Keratinocyte (primary cell): Measurements from ENCODE around the gene SDK2. TPM values are rescaled to one million over a fixed set of nuclear protein-coding genes. Genes with fewer than 3 reads are reported as not detected.

Experiments
- DNase-seq: peaks from one replicate; pipeline ENCODE4 v3.0.0-alpha.2; 2011; ENCODE audit warnings: low read depth, missing footprints, low spot score
- FAIRE-seq: peaks from 2 replicates; lab custom pipeline; 2011; peaks lifted over from hg19 to GRCh38; lab: Jason Lieb, UNC
- H2AFZ ChIP-seq: 2 replicates; pipeline ENCODE4 v1.6.0; 2012; ENCODE audit warnings: low read length, control low read depth, inconsistent platforms; ENCODE audit not compliant: control insufficient read depth
- H3K27ac ChIP-seq: 2 replicates; pipeline ENCODE4 v1.5.1; 2011; ENCODE audit warnings: low read length; ENCODE audit not compliant: control insufficient read depth, insufficient read depth
- H3K27me3 ChIP-seq: 3 replicates; pipeline ENCODE4 v1.6.0; 2011; ENCODE audit warnings: low read length; ENCODE audit not compliant: control insufficient read depth, insufficient read depth; ENCODE audit errors: extremely low read depth
- H3K36me3 ChIP-seq, 2 experiments: 2 replicates in 1 of 2; 3 replicates in 1 of 2; pipeline ENCODE4 v1.5.1; 2011; ENCODE audit warnings: low read length in 2 of 2, mild to moderate bottlenecking in 1 of 2; ENCODE audit not compliant: control insufficient read depth in 2 of 2, insufficient read depth in 2 of 2; ENCODE audit errors: extremely low read depth in 1 of 2
- H3K4me1 ChIP-seq: 3 replicates; pipeline ENCODE4 v1.5.1; 2011; ENCODE audit warnings: low read length; ENCODE audit not compliant: control insufficient read depth, insufficient read depth; ENCODE audit errors: extremely low read depth
- H3K4me2 ChIP-seq: 3 replicates; pipeline ENCODE4 v1.6.0; 2011; ENCODE audit warnings: low read depth, low read length; ENCODE audit not compliant: control insufficient read depth, insufficient read depth; ENCODE audit errors: extremely low read depth
- H3K4me3 ChIP-seq, 3 experiments: fragments of 200-600 bp in 1 of 3; sonication (generic) in 1 of 3; 2 replicates in 2 of 3; 3 replicates in 1 of 3; pipeline ENCODE4 v1.5.1; 2011 to 2016; ENCODE audit warnings: low read length in 3 of 3, mild to moderate bottlenecking in 3 of 3, control low read depth in 2 of 3, inconsistent platforms in 1 of 3, low read depth in 1 of 3, mixed read lengths in 1 of 3, mixed run types in 1 of 3, moderate library complexity in 1 of 3; ENCODE audit not compliant: control insufficient read depth in 2 of 3, insufficient read depth in 2 of 3; ENCODE audit errors: extremely low read depth in 1 of 3
- H3K79me2 ChIP-seq: 2 replicates; pipeline ENCODE4 v1.6.0; 2012; ENCODE audit warnings: low read length; ENCODE audit not compliant: control insufficient read depth, insufficient read depth
- H3K9ac ChIP-seq: 3 replicates; pipeline ENCODE4 v1.6.0; 2011; ENCODE audit warnings: low read length; ENCODE audit not compliant: control insufficient read depth, insufficient read depth; ENCODE audit errors: extremely low read depth
- H3K9me1 ChIP-seq: 3 replicates; pipeline ENCODE4 v1.6.0; 2011; ENCODE audit warnings: low read length; ENCODE audit not compliant: control insufficient read depth, insufficient read depth; ENCODE audit errors: extremely low read depth
- H3K9me3 ChIP-seq: 2 replicates; pipeline ENCODE4 v1.5.1; 2012; ENCODE audit warnings: low read depth, low read length; ENCODE audit not compliant: control insufficient read depth
- H4K20me1 ChIP-seq: 3 replicates; pipeline ENCODE4 v1.6.0; 2011; ENCODE audit warnings: low read length; ENCODE audit not compliant: control insufficient read depth, insufficient read depth; ENCODE audit errors: extremely low read depth
- EZH2 ChIP-seq: IDR thresholded peaks from one replicate; pipeline ENCODE4 v1.6.1; 2012; ENCODE audit warnings: inconsistent platforms, mild to moderate bottlenecking, low read length, moderate library complexity
- dilution Hi-C: fragments of 300-500 bp; cut with MboI; formaldehyde crosslinking; loops from one replicate; pipeline ENCODE4 v1.7.0; 2020; ENCODE audit warnings: low sequenced_read_pairs; ENCODE audit not compliant: extremely low pct_ligation_motif_present
- polyA plus RNA-seq, 5 experiments: library from polyadenylated mRNA; depleted of rRNA in 3 of 5; stranded (reverse) in 3 of 5; stranded (forward) in 1 of 5; unstranded in 1 of 5; fragments of >200 nt; gene quantifications; 1 replicate in 1 of 5; 2 replicates in 3 of 5; 3 replicates in 1 of 5; pipeline versions ENCODE4 v1.2.1 to v1.2.3, GENCODE V29; 2011 to 2012; ENCODE audit warnings: missing spikeins in 2 of 5, low read depth in 1 of 5, low replicate concordance in 1 of 5
- TF ChIP-seq, protein P1 (sequence below), 3 experiments: IDR thresholded peaks in 1 of 3; conservative IDR thresholded peaks in 1 of 3; optimal IDR thresholded peaks in 1 of 3; 2 replicates in 2 of 3; 3 replicates in 1 of 3; pipeline versions ENCODE3 to v1.5.1; 2011; ENCODE audit warnings: low read length in 3 of 3, mild to moderate bottlenecking in 3 of 3, moderate library complexity in 2 of 3, control low read depth in 1 of 3, inconsistent platforms in 1 of 3; ENCODE audit not compliant: insufficient read depth in 2 of 3; ENCODE audit errors: extremely low read depth in 1 of 3

Gene SDK2
- polyA plus RNA-seq, 1 donor (not counting 4 experiments of a cell fraction or from before 2014, with no cell fraction given): 1.8 TPM

GRCh38 chr17:73390851-73391250 lies 253.4 kb downstream of the SDK2 start:
- no peaks in the 10 kb centered on the region for H3K9me1 ChIP-seq
- no peak overlapping the region for H3K4me3 ChIP-seq
- no peaks in the 10 kb centered on the region for H3K9me3 ChIP-seq
- FAIRE-seq (no peak), DNase-seq (no peak)
- TF ChIP-seq EZH2: no peak
- TF ChIP-seq, protein P1, sequence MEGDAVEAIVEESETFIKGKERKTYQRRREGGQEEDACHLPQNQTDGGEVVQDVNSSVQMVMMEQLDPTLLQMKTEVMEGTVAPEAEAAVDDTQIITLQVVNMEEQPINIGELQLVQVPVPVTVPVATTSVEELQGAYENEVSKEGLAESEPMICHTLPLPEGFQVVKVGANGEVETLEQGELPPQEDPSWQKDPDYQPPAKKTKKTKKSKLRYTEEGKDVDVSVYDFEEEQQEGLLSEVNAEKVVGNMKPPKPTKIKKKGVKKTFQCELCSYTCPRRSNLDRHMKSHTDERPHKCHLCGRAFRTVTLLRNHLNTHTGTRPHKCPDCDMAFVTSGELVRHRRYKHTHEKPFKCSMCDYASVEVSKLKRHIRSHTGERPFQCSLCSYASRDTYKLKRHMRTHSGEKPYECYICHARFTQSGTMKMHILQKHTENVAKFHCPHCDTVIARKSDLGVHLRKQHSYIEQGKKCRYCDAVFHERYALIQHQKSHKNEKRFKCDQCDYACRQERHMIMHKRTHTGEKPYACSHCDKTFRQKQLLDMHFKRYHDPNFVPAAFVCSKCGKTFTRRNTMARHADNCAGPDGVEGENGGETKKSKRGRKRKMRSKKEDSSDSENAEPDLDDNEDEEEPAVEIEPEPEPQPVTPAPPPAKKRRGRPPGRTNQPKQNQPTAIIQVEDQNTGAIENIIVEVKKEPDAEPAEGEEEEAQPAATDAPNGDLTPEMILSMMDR (optimal IDR thresholded peaks at IDR 0.05 in 1 of 3, IDR thresholded peaks at IDR 0.05 in 1 of 3, conservative IDR thresholded peaks at IDR 0.05 in 1 of 3; ENCODE audit: extremely low read depth in 1 of 3, insufficient read depth in 2 of 3, low read length in 3 of 3): no peak
- no peak overlapping the region for H3K27ac ChIP-seq
- no peak overlapping the region for H2AFZ ChIP-seq
- H4K20me1 ChIP-seq: no peaks in the 10 kb centered on the region
- H3K9ac ChIP-seq: no peak overlapping the region
- peaks cover 0 to 4% of the 10 kb centered on the region in 2 experiments for H3K36me3 ChIP-seq
- H3K4me1 ChIP-seq: no peaks in the 10 kb centered on the region
- H3K79me2 ChIP-seq: no peaks in the 10 kb centered on the region
- dilution Hi-C loops: no loop called here
- H3K27me3 ChIP-seq: no peaks in the 10 kb centered on the region
- H3K4me2 ChIP-seq: no peak overlapping the region

DNA sequence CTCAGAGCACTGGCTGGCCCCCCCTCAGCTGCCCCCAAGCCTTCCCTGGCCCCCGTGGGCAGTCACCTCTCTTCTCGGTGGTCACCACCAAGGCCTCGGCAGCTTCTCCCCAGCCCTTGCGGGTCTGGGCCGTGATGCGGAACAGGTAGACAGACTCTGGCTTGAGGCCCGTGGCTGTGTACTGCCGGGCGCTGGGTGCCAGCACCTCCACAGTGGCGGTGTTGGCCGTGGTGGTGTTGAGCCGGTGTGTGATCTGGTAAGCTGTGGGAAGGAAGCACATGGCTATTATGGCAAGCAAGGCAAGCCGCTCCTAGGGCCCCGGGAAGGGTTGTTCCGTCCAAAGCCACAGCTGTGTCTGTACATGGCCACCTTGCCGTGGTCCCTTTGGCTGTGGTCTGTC lies 254.0 kb downstream of the SDK2 start:
- dilution Hi-C loops: no loop called here
- FAIRE-seq (no peak), DNase-seq (no peak)
- Histone ChIP-seq H3K4me1 (no peaks in the 10 kb centered on the region), H3K79me2 (no peaks in the 10 kb centered on the region), H3K4me2 (no peak overlapping the region), H4K20me1 (no peaks in the 10 kb centered on the region), H3K9ac (no peak overlapping the region), H3K27me3 (no peaks in the 10 kb centered on the region), H3K9me1 (no peaks in the 10 kb centered on the region), H3K9me3 (no peaks in the 10 kb centered on the region), H3K27ac (no peak overlapping the region), H3K4me3 (no peak overlapping the region), H3K36me3 (peaks cover 0 to 4% of the 10 kb centered on the region in 2 experiments), H2AFZ (no peak overlapping the region)
- no peak for TF ChIP-seq EZH2
- TF ChIP-seq, protein P1 (optimal IDR thresholded peaks at IDR 0.05 in 1 of 3, IDR thresholded peaks at IDR 0.05 in 1 of 3, conservative IDR thresholded peaks at IDR 0.05 in 1 of 3; ENCODE audit: extremely low read depth in 1 of 3, insufficient read depth in 2 of 3, low read length in 3 of 3): no peak
